SU-DHL-6 (cell line): Measurements from ENCODE around the gene RNASET2.

ENCODE experiments used
- CTCF ChIP-seq: fragments of 200-600 bp; sonication (generic); IDR thresholded peaks from one replicate; pipeline ENCODE4 v1.5.1; 2017; ENCODE audit warnings: antibody characterized with exemption, mild to moderate bottlenecking, low read length, moderate library complexity; ENCODE audit not compliant: insufficient read depth, poor library complexity, severe bottlenecking
- EZH2phosphoT487 ChIP-seq: fragments of 200-600 bp; sonication (generic), shearing (Covaris generic); conservative IDR thresholded peaks from 2 replicates; pipeline ENCODE4 v1.6.1; 2018; ENCODE audit warnings: mild to moderate bottlenecking, antibody characterized with exemption, low read length, moderate library complexity, mixed read lengths

- TF ChIP-seq CTCF (no peak), EZH2phosphoT487 (no peak)
These were observed 31.0 kb downstream of the RNASET2 start for GRCh38 chr6:166925141-166925996.
